ENCODE results near the gene MUSTN1.

- TF ChIP-seq CTCF (IDR thresholded peaks at IDR 0.05) (no peak), POLR2A (IDR thresholded peaks at IDR 0.05) (no peak), EP300 (IDR thresholded peaks at IDR 0.05) (no peak), POLR2AphosphoS5 (IDR thresholded peaks at IDR 0.05) (no peak)
Measured at GRCh38 chr3:52877085-52877484, 42.3 kb upstream of the MUSTN1 start.
